Liver (tissue), 9 donors: ENCODE measurements around the gene VSNL1. TPM values are rescaled to one million over a fixed set of nuclear protein-coding genes. Genes with fewer than 3 reads are reported as not detected.

ENCODE experiments used
- DNase-seq: peaks from one replicate; pipeline ENCODE4 v3.0.0-alpha.2; 2017; ENCODE audit warnings: low spot score
- H3K27ac ChIP-seq, 2 donors: one replicate each; pipeline ENCODE4 v1.7.0; 2013; ENCODE audit warnings: inconsistent platforms in 2 of 2, low read length in 2 of 2, control low read depth in 1 of 2, low read depth in 1 of 2, mild to moderate bottlenecking in 1 of 2
- H3K27me3 ChIP-seq, 4 donors: one replicate each; pipeline versions ENCODE4 v1.6.1 to v1.7.0; 2013; ENCODE audit warnings: low read length in 3 of 4, inconsistent platforms in 1 of 4, mild to moderate bottlenecking in 1 of 4, moderate library complexity in 1 of 4; ENCODE audit not compliant: control insufficient read depth in 4 of 4, insufficient read depth in 4 of 4
- H3K36me3 ChIP-seq, 4 donors: one replicate each; pipeline versions ENCODE4 v1.6.1 to v1.7.0; 2013; ENCODE audit warnings: low read length in 3 of 4, mild to moderate bottlenecking in 3 of 4, low read depth in 1 of 4, moderate library complexity in 1 of 4; ENCODE audit not compliant: control insufficient read depth in 4 of 4, insufficient read depth in 3 of 4
- H3K4me1 ChIP-seq, 4 donors: one replicate each; pipeline versions ENCODE4 v1.6.1 to v1.7.0; 2013; ENCODE audit warnings: low read length in 3 of 4, mild to moderate bottlenecking in 3 of 4, moderate library complexity in 1 of 4; ENCODE audit not compliant: control insufficient read depth in 4 of 4, insufficient read depth in 4 of 4
- H3K4me3 ChIP-seq, 3 donors: one replicate each; pipeline versions ENCODE4 v1.6.1 to v1.7.0; 2013; ENCODE audit warnings: low read length in 3 of 3, control low read depth in 1 of 3, low read depth in 1 of 3, mild to moderate bottlenecking in 1 of 3
- H3K9ac ChIP-seq, 2 donors: one replicate each; pipeline ENCODE4 v1.7.0; 2013; ENCODE audit warnings: low read length in 2 of 2, mild to moderate bottlenecking in 2 of 2, moderate library complexity in 2 of 2, control low read depth in 1 of 2, low read depth in 1 of 2
- H3K9me3 ChIP-seq, 4 donors: one replicate each; pipeline versions ENCODE4 v1.6.1 to v1.7.0; 2013; ENCODE audit warnings: low read length in 3 of 4; ENCODE audit not compliant: control insufficient read depth in 4 of 4
- CTCF ChIP-seq: fragments of 150-350 bp; IDR thresholded peaks from 2 replicates; pipeline ENCODE4 v1.5.1; 2017; ENCODE audit warnings: improper control_type of control experiment, low read depth, low read length; ENCODE audit not compliant: missing input control
- EGR1 ChIP-seq, 2 donors: IDR thresholded peaks; 2 replicates each; pipeline ENCODE4 v1.6.1; 2016 to 2018; ENCODE audit warnings: antibody characterized with exemption in 2 of 2, low read depth in 2 of 2
- FOXA1 ChIP-seq: IDR thresholded peaks from 2 replicates; pipeline ENCODE4 v1.6.1; 2016; ENCODE audit warnings: antibody characterized with exemption
- FOXA2 ChIP-seq: IDR thresholded peaks from 2 replicates; pipeline ENCODE4 v1.6.1; 2016; ENCODE audit warnings: antibody characterized with exemption
- GABPA ChIP-seq, 2 donors: IDR thresholded peaks in 1 of 2; conservative IDR thresholded peaks in 1 of 2; 2 replicates each; pipeline ENCODE4 v1.6.1; 2016; ENCODE audit warnings: antibody characterized with exemption in 2 of 2, mild to moderate bottlenecking in 1 of 2, moderate library complexity in 1 of 2
- HNF4A ChIP-seq, 2 donors: conservative IDR thresholded peaks; 2 replicates each; pipeline ENCODE4 v1.6.1; 2016; ENCODE audit warnings: antibody characterized with exemption in 2 of 2, mild to moderate bottlenecking in 2 of 2
- HNF4G ChIP-seq: IDR thresholded peaks from 2 replicates; pipeline ENCODE4 v1.6.1; 2016; ENCODE audit warnings: antibody characterized with exemption
- JUND ChIP-seq, 2 donors: IDR thresholded peaks; 2 replicates each; pipeline ENCODE4 v1.6.1; 2016; ENCODE audit warnings: antibody characterized with exemption in 2 of 2
- MAX ChIP-seq: IDR thresholded peaks from 2 replicates; pipeline ENCODE4 v1.6.1; 2016; ENCODE audit warnings: antibody characterized with exemption
- NR2F2 ChIP-seq: IDR thresholded peaks from 2 replicates; pipeline ENCODE4 v1.6.1; 2016; ENCODE audit warnings: antibody characterized with exemption
- RAD21 ChIP-seq, 2 donors: IDR thresholded peaks; 2 replicates each; pipeline ENCODE4 v1.6.1; 2016; ENCODE audit warnings: antibody characterized with exemption in 2 of 2, mild to moderate bottlenecking in 2 of 2
- RXRA ChIP-seq, 2 donors: IDR thresholded peaks; 2 replicates each; pipeline ENCODE4 v1.6.1; 2017 to 2018; ENCODE audit warnings: antibody characterized with exemption in 2 of 2, mild to moderate bottlenecking in 1 of 2
- SP1 ChIP-seq: IDR thresholded peaks from 2 replicates; pipeline ENCODE4 v1.6.1; 2018; ENCODE audit warnings: antibody characterized with exemption, mild to moderate bottlenecking
- TAF1 ChIP-seq: conservative IDR thresholded peaks from 2 replicates; pipeline ENCODE4 v1.6.1; 2016; ENCODE audit warnings: antibody characterized with exemption, mild to moderate bottlenecking
- YY1 ChIP-seq: IDR thresholded peaks from 2 replicates; pipeline ENCODE4 v1.6.1; 2016; ENCODE audit warnings: antibody characterized with exemption, mild to moderate bottlenecking
- ZBTB33 ChIP-seq: IDR thresholded peaks from 2 replicates; pipeline ENCODE4 v1.6.1; 2016; ENCODE audit warnings: antibody characterized with exemption
- WGBS: extraction: QIAGEN DNeasy Blood & Tissue Kit; methylation state at CpG from one replicate; pipeline ENCODE4 v1.1.7; 2013; 5-methylcytosine and 5-hydroxymethylcytosine counted together
- polyA plus RNA-seq, 2 donors: library from polyadenylated mRNA; stranded (reverse) in 1 of 2; unstranded in 1 of 2; fragments of 200-250 nt in 1 of 2; fragments of >200 nt in 1 of 2; fragmentation: Nextera tagmentation in 1 of 2; extraction: Ambion mirVana in 1 of 2; gene quantifications; one replicate each; pipeline versions ENCODE4 v1.2.1 to v1.2.3, GENCODE V29; 2013 to 2015
- total RNA-seq, 2 donors: library from RNA; depleted of rRNA; stranded (reverse); fragments of >200 nt; gene quantifications; one replicate each; pipeline ENCODE4 v1.2.3, GENCODE V29; 2014
- donor health status: healthy.
- donor health status: healthy.
- donor health status: healthy.
- donor health status: healthy.
- donor health status: healthy.

The VSNL1 gene
- total and polyA plus RNA-seq, 4 donors = 2.2 to 32.9 (median 6.3) TPM

- TF ChIP-seq CTCF = no peak
- no peak for TF ChIP-seq ZBTB33
- TF ChIP-seq MAX = no peak
- TF ChIP-seq JUND (IDR thresholded peaks at IDR 0.05) = no peak
- no peak for TF ChIP-seq EGR1 (IDR thresholded peaks at IDR 0.05; ENCODE audit: low read depth in 2 of 2)
These were observed 18.9 kb upstream of the VSNL1 start (continued) for GRCh38 chr2:17521621-17522020.

GRCh38 chr2:17522303-17522702, 18.2 kb upstream of the VSNL1 start:
- Histone ChIP-seq H3K27ac (no peak overlapping the region), H3K9me3 (no peaks in the 10 kb centered on the region), H3K4me1 (peaks cover 0 to 5% (median 2%) of the 10 kb centered on the region in 4 donors), H3K27me3 (no peaks in the 10 kb centered on the region), H3K9ac (no peak overlapping the region), H3K36me3 (no peaks in the 10 kb centered on the region), H3K4me3 (no peak overlapping the region)
- no peak for TF ChIP-seq HNF4G
- TF ChIP-seq EGR1 (IDR thresholded peaks at IDR 0.05; ENCODE audit: low read depth in 2 of 2) = no peak
- TF ChIP-seq NR2F2 = no peak
- TF ChIP-seq RAD21 (IDR thresholded peaks at IDR 0.05) = no peak
- no peak for DNase-seq
- WGBS = 94% methylated on average over 6 of the region's 6 CpGs

GRCh38 chr2:17529771-17530170, 10.7 kb upstream of the VSNL1 start:
- TF ChIP-seq GABPA (IDR thresholded peaks at IDR 0.05 in 1 of 2, conservative IDR thresholded peaks at IDR 0.05 in 1 of 2) (no peak), RXRA (IDR thresholded peaks at IDR 0.05) (no peak), YY1 (no peak), TAF1 (no peak)
- Histone ChIP-seq H3K9ac (no peak overlapping the region), H3K36me3 (no peaks in the 10 kb centered on the region), H3K4me1 (no peaks in the 10 kb centered on the region), H3K9me3 (no peaks in the 10 kb centered on the region), H3K4me3 (no peak overlapping the region), H3K27ac (no peak overlapping the region), H3K27me3 (no peaks in the 10 kb centered on the region)
- DNase-seq = no peak
- 90% methylated on average over 2 of the region's 2 CpGs for WGBS

GRCh38 chr2:17533546-17533945, 7.0 kb upstream of the VSNL1 start:
- no peak for TF ChIP-seq HNF4A (conservative IDR thresholded peaks at IDR 0.05)
- TF ChIP-seq GABPA (IDR thresholded peaks at IDR 0.05 in 1 of 2, conservative IDR thresholded peaks at IDR 0.05 in 1 of 2) = no peak
- TF ChIP-seq SP1 = no peak
- no peak for TF ChIP-seq RXRA (IDR thresholded peaks at IDR 0.05)
- no peak for TF ChIP-seq NR2F2
- no peak for TF ChIP-seq MAX
- no peak for TF ChIP-seq FOXA1
- TF ChIP-seq EGR1 (IDR thresholded peaks at IDR 0.05; ENCODE audit: low read depth in 2 of 2) = no peak
- TF ChIP-seq FOXA2 = no peak
- TF ChIP-seq JUND (IDR thresholded peaks at IDR 0.05) = no peak
- no peak for TF ChIP-seq YY1

More at GRCh38 chr2:17533546-17533945, 7.0 kb upstream of the VSNL1 start:
- Histone ChIP-seq H3K4me3 (no peak overlapping the region), H3K27ac (no peak overlapping the region), H3K27me3 (no peaks in the 10 kb centered on the region), H3K4me1 (peaks cover 0 to 10% (median 3%) of the 10 kb centered on the region in 4 donors), H3K9me3 (no peaks in the 10 kb centered on the region), H3K36me3 (no peaks in the 10 kb centered on the region), H3K9ac (no peak overlapping the region)
- 90% methylated on average over 2 of the region's 2 CpGs for WGBS
- DNase-seq = no peak
